Panc1 (cell line): Measurements from ENCODE around the gene CDIP1.
"Not testable (repeated sequence)": the region's sequence is repeated elsewhere in the genome, so short reads cannot be mapped to it uniquely, and the experiment has no call there.

Experiments
- TCF7L2 ChIP-seq: IDR thresholded peaks from 2 replicates; pipeline ENCODE4 v1.6.1; 2011; ENCODE audit warnings: mild to moderate bottlenecking, low read depth, low read length, inconsistent platforms
- TF ChIP-seq, protein P1 (sequence below): fragments of 450-650 bp; IDR thresholded peaks from 2 replicates; pipeline ENCODE4 v1.5.1; 2017; ENCODE audit warnings: mild to moderate bottlenecking

DNA sequence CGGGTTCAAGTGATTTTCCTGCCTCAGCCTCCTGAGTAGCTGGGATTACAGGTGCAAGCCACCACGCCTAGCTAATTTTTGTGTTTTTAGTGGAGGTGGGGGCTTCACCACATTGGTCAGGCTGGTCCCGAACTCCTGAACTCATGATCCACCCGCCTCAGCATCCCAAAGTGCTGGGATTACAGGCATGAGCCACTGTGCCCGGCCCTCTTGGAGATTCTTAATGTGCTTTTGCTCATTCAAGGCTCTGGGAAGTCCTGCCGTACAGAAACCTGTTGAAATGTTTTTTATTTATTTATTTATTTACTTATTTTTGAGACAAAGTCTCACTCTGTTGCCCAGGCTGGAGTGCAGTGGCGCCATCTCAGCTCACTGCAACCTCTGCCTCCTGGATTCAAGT, 35.4 kb upstream of the CDIP1 start:
- TF ChIP-seq, protein P1, sequence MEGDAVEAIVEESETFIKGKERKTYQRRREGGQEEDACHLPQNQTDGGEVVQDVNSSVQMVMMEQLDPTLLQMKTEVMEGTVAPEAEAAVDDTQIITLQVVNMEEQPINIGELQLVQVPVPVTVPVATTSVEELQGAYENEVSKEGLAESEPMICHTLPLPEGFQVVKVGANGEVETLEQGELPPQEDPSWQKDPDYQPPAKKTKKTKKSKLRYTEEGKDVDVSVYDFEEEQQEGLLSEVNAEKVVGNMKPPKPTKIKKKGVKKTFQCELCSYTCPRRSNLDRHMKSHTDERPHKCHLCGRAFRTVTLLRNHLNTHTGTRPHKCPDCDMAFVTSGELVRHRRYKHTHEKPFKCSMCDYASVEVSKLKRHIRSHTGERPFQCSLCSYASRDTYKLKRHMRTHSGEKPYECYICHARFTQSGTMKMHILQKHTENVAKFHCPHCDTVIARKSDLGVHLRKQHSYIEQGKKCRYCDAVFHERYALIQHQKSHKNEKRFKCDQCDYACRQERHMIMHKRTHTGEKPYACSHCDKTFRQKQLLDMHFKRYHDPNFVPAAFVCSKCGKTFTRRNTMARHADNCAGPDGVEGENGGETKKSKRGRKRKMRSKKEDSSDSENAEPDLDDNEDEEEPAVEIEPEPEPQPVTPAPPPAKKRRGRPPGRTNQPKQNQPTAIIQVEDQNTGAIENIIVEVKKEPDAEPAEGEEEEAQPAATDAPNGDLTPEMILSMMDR = not testable (repeated sequence)
- not testable (repeated sequence) for TF ChIP-seq TCF7L2
